ENCODE results near the gene ARPC4.

The ARPC4 gene

DNA sequence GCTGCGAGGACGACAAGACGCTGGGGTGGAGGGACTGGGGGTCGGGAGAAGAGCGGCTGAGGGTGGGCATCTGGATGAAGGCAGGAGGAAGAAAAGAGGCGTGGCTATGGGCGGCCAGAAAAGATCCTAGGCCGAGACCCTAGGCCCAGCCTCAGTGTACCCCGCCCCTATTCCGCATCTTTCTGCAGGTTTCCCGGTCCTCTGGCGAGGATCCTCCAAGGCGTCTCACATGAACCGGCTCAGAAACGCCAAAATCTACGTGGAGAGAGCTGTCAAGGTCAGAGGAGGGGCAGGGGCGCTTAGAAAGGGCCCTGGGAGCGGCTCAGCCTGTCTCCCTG is 17.5 kb downstream of the ARPC4 start:
- DNase-seq (ENCODE audit: low read depth) = no peak
- TF ChIP-seq, protein P1, sequence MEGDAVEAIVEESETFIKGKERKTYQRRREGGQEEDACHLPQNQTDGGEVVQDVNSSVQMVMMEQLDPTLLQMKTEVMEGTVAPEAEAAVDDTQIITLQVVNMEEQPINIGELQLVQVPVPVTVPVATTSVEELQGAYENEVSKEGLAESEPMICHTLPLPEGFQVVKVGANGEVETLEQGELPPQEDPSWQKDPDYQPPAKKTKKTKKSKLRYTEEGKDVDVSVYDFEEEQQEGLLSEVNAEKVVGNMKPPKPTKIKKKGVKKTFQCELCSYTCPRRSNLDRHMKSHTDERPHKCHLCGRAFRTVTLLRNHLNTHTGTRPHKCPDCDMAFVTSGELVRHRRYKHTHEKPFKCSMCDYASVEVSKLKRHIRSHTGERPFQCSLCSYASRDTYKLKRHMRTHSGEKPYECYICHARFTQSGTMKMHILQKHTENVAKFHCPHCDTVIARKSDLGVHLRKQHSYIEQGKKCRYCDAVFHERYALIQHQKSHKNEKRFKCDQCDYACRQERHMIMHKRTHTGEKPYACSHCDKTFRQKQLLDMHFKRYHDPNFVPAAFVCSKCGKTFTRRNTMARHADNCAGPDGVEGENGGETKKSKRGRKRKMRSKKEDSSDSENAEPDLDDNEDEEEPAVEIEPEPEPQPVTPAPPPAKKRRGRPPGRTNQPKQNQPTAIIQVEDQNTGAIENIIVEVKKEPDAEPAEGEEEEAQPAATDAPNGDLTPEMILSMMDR (conservative IDR thresholded peaks at IDR 0.05; ENCODE audit: low read length) = no peak

DNA sequence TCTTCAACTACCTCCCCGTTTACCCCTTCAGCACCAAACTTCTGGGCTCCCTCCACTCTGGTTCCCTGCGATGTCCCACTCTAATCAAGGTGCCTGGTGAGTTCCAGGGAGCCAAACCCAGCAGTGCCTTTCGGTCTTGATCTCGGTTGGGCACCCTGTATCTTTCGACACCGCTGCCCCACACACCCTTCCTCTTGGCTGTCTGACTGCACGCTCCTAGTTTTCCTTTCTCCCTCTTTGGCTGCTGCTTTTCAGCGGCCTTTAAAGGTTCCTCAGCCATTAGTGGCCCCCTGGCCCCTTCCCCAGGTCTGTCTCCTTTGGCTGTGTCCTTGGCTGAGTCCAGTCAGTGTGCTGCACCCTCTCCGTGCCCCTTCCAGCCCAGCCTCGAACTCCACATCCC is 18.0 kb downstream of the ARPC4 start:
- TF ChIP-seq, protein P1 (conservative IDR thresholded peaks at IDR 0.05; ENCODE audit: low read length) = no peak
- peak overlapping the region; percentile 69 for H3K4me3 ChIP-seq (ENCODE audit: low read length)
- peak; percentile 20 for DNase-seq (ENCODE audit: low read depth)

More for the DNA sequence above, 17.5 kb downstream of the ARPC4 start:
- H3K4me3 ChIP-seq (ENCODE audit: low read length) = peak overlapping the region; percentile 69

DNA sequence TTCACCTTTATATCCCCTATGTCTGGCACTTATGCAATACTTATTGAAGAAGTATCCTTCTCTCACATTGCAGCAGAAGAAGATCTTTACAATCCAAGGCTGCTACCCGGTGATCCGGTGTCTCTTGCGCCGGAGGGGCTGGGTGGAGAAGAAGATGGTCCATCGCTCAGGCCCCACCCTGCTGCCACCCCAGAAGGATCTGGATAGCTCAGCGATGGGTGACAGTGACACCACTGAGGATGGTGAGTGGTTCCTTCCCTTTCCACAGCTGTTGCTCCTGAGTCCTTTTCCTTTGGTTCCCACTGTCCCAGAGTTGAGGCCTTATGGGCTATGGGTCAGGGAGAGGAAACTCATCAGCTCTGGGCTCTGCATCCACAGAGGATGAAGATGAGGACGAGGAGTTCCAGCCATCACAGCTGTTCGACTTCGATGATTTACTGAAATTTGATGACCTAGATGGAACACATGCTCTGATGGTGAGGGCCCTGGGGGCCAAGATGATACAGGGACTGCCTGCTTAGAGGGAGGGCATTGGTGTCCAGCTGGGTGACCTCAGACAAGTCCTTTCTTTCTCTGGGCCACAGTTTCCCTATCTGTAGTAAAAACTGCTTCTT is 20.1 kb downstream of the ARPC4 start:
- no peak for DNase-seq (ENCODE audit: low read depth)
- H3K4me3 ChIP-seq (ENCODE audit: low read length) = no peak overlapping the region
- TF ChIP-seq, protein P1 (conservative IDR thresholded peaks at IDR 0.05; ENCODE audit: low read length) = no peak

DNA sequence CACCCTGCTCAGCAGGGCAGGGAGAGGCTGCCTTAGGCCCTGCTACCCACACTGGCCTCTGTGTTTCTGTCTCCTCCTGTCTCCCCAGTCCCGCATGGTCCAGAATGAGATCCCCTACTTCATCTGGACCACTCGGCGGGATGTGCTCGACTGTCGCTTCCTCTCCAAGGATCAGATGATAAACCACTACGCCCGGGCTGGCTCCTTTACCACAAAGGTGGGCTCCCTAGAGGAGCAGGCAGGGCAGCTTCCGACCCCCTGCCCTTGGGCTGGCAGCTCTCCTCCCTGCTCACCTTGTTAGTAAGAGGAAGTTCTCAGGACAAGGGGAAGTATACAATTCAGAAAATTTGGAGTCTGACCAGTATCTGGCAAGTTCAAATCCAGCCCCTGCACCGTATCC is 23.1 kb downstream of the ARPC4 start:
- H3K4me3 ChIP-seq (ENCODE audit: low read length) = no peak overlapping the region
- no peak for DNase-seq (ENCODE audit: low read depth)
- TF ChIP-seq, protein P1 (conservative IDR thresholded peaks at IDR 0.05; ENCODE audit: low read length) = no peak

DNA sequence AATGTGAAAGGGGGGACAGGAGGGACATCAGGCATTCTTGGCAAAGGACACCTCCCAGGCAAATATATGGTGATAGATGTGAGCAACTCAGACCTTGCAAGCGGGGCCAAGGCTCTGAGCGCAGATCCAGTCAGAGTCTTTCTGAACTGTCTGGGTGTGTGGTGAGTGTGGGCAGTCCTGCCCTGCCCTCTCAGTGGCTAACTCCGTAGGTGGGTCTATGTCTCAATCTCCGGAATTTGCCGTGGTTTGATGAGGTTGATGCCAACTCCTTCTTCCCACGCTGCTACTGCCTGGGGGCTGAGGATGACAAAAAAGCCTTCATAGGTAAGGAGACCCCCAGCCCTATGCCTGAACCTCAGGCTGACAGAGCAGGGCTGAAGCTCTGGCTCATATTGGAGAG is 24.6 kb downstream of the ARPC4 start:
- H3K4me3 ChIP-seq (ENCODE audit: low read length) = no peak overlapping the region
- no peak for DNase-seq (ENCODE audit: low read depth)
- TF ChIP-seq, protein P1 (conservative IDR thresholded peaks at IDR 0.05; ENCODE audit: low read length) = no peak

DNA sequence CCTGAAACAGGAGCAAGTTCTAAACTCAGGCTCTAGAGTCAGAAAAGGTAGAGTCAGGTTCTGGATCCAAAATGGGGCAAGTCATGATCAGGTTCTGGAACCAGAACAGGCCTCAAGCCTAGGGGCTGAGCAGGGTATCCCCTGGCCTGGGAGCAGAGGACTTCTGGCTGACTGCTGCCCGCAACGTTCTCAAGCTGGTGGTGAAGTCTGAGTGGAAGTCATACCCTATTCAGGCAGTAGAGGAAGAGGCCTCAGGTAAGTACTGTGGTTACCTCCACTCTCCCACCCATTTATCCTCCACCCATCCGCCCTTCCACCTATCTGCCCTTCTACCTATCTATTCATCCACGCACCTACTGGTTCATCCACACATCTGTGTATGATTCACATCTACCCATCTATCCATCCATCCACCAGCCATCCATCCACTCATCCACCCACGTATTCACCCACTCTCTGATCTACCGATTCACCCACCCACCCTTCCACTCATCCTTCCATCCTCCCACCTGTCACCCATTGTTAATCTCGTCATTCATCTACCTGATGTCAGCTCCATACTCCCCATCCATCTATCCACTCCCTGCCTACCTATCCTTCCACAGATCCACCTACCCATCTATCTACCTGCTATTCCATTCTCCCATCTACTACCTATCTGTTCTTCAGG is 25.9 kb downstream of the ARPC4 start:
- TF ChIP-seq, protein P1 (conservative IDR thresholded peaks at IDR 0.05; ENCODE audit: low read length) = no peak
- no peak for DNase-seq (ENCODE audit: low read depth)
- no peak overlapping the region for H3K4me3 ChIP-seq (ENCODE audit: low read length)

DNA sequence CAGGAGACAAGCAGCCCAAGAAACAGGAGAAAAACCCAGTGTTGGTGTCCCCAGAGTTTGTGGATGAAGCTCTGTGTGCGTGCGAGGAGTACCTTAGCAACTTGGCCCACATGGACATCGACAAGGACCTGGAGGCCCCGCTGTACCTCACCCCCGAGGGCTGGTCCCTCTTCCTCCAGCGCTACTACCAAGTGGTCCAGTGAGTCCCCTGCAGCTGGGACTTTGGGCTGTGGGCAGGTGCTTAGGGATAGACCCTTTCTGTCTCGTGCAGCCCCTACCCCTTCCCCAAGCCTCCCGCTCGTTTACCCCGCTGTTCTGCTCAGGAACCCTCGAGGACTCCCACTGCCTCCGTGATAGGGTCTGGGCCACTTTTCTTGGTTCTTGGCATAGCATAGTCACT is 27.7 kb downstream of the ARPC4 start:
- no peak for DNase-seq (ENCODE audit: low read depth)
- H3K4me3 ChIP-seq (ENCODE audit: low read length) = no peak overlapping the region
- TF ChIP-seq, protein P1 (conservative IDR thresholded peaks at IDR 0.05; ENCODE audit: low read length) = no peak
